Transverse colon (tissue), 4 donors: ENCODE data around the gene DIS3L2. TPM values are rescaled to one million over a fixed set of nuclear protein-coding genes. Genes with fewer than 3 reads are reported as not detected.
A peak's percentile ranks its signal among the peaks of the same experiment; 100 is the strongest.

Source experiments
- DNase-seq: peaks from one replicate; pipeline ENCODE4 v3.0.0-alpha.2; 2019
- H3K27ac ChIP-seq, 4 donors: fragments of 200-600 bp; sonication (generic); 2 replicates each; pipeline ENCODE4 v1.5.1; 2016 to 2018; ENCODE audit warnings: inconsistent platforms in 4 of 4
- H3K27me3 ChIP-seq: fragments of 200-600 bp; sonication (generic); 2 replicates; pipeline ENCODE4 v1.5.1; 2017; ENCODE audit warnings: inconsistent platforms
- H3K36me3 ChIP-seq, 4 donors: fragments of 200-600 bp; sonication (generic); 2 replicates each; pipeline ENCODE4 v1.5.1; 2017 to 2019; ENCODE audit warnings: inconsistent platforms in 4 of 4
- H3K4me1 ChIP-seq, 4 donors: fragments of 200-600 bp; sonication (generic); 2 replicates each; pipeline ENCODE4 v1.5.1; 2017 to 2020; ENCODE audit warnings: inconsistent platforms in 4 of 4
- H3K4me3 ChIP-seq, 4 donors: fragments of 200-600 bp; sonication (generic); 1 replicate in 1 of 4; 2 replicates in 3 of 4; pipeline versions ENCODE4 v1.5.1 to v1.6.1; 2017 to 2019; ENCODE audit warnings: inconsistent platforms in 4 of 4
- H3K9me3 ChIP-seq, 2 donors: fragments of 200-600 bp; sonication (generic); 2 replicates each; pipeline ENCODE4 v1.5.1; 2017 to 2019; ENCODE audit warnings: inconsistent platforms in 2 of 2
- EP300 ChIP-seq: sonication (generic); formaldehyde crosslinking; IDR thresholded peaks from one replicate; pipeline ENCODE4 v1.6.1; 2017; ENCODE audit warnings: antibody characterized with exemption, low read depth
- POLR2A ChIP-seq: fragments of 450-650 bp; IDR thresholded peaks from one replicate; pipeline ENCODE4 v1.6.1; 2016; ENCODE audit warnings: antibody characterized with exemption, mild to moderate bottlenecking, moderate library complexity
- POLR2AphosphoS5 ChIP-seq, 3 donors: sonication (generic); formaldehyde crosslinking; IDR thresholded peaks; one replicate each; pipeline ENCODE4 v1.6.1; 2016; ENCODE audit warnings: antibody characterized with exemption in 3 of 3
- WGBS, 2 donors: methylation state at CpG; one replicate each; pipeline ENCODE4 v1.1.5; 2018; ENCODE audit warnings: low coverage in 1 of 2; 5-methylcytosine and 5-hydroxymethylcytosine counted together
- in situ Hi-C, 4 donors: fragments of 200-750 bp; cut with MboI; loops; one replicate each; pipeline versions ENCODE4 v1.15.0 to v1.15.1; 2017; ENCODE audit warnings: low sequenced_read_pairs in 3 of 4, low pct_ligation_motif_present in 1 of 4, low pct_unique_long_range_greater_than_20kb in 1 of 4
- intact Hi-C: fragments of 100-400 bp; cut with DNase I; formaldehyde crosslinking; loops from one replicate; pipeline ENCODE4 v1.15.1; 2023; ENCODE audit warnings: low total_unique reads
- total RNA-seq, 4 donors: library from RNA; depleted of rRNA; stranded (reverse); fragments of >200 nt; gene quantifications; one replicate each; pipeline ENCODE4 v1.1.0, GENCODE V29; 2016
- TF ChIP-seq, protein P1 (sequence below), 5 experiments: fragments of 200-600 bp in 3 of 5; fragments of 450-650 bp in 2 of 5; sonication (generic) in 3 of 5; IDR thresholded peaks; 1 replicate in 2 of 5; 2 replicates in 3 of 5; pipeline ENCODE4 v1.5.1; 2016 to 2017; ENCODE audit warnings: antibody characterized with exemption in 5 of 5, inconsistent platforms in 3 of 5, mild to moderate bottlenecking in 2 of 5, moderate library complexity in 1 of 5

Gene DIS3L2
- total RNA-seq, 4 donors from 2014 or later, result 24.7 to 99.9 (median 51.2) TPM

- Histone ChIP-seq H3K27me3 (no peaks in the 10 kb centered on the region), H3K27ac (no peak overlapping the region), H3K4me3 (no peak overlapping the region), H3K36me3 (peaks cover 0 to 4% (median 0%) of the 10 kb centered on the region in 4 donors), H3K9me3 (no peaks in the 10 kb centered on the region), H3K4me1 (no peaks in the 10 kb centered on the region)
- intact Hi-C loops (no loop called here), in situ Hi-C loops (no loop called here)
- 87 to 96% methylated on average over 4 to 9 of the region's 9 CpGs for WGBS, 2 donors
- TF ChIP-seq POLR2AphosphoS5 (IDR thresholded peaks at IDR 0.05), result no peak
- TF ChIP-seq, protein P1, sequence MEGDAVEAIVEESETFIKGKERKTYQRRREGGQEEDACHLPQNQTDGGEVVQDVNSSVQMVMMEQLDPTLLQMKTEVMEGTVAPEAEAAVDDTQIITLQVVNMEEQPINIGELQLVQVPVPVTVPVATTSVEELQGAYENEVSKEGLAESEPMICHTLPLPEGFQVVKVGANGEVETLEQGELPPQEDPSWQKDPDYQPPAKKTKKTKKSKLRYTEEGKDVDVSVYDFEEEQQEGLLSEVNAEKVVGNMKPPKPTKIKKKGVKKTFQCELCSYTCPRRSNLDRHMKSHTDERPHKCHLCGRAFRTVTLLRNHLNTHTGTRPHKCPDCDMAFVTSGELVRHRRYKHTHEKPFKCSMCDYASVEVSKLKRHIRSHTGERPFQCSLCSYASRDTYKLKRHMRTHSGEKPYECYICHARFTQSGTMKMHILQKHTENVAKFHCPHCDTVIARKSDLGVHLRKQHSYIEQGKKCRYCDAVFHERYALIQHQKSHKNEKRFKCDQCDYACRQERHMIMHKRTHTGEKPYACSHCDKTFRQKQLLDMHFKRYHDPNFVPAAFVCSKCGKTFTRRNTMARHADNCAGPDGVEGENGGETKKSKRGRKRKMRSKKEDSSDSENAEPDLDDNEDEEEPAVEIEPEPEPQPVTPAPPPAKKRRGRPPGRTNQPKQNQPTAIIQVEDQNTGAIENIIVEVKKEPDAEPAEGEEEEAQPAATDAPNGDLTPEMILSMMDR (IDR thresholded peaks at IDR 0.05), result no peak
- no peak for TF ChIP-seq EP300
- TF ChIP-seq POLR2A, result no peak
- no peak for DNase-seq
Measured at GRCh38 chr2:232273903-232274643, 312.6 kb downstream of the DIS3L2 start.

DNA sequence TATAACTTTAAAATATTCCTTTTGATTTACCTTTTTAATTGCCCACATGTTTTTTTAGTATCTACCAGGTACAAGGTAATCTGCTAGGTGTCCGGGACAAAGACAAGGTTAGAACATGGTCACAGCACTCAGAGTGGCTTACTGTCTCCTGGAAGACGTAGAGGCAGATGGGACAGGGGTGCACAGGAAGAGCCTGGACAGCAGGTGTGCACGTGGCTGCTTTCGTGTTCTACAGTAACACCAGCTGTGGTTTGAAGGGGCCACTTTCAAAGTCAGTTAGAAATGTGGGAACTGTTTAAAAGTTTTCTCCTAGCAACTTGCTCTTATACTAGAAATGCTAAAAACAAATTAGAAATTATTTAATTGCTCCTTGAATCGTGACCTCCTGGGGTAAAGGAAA is 314.2 kb downstream of the DIS3L2 start:
- H3K4me3 ChIP-seq, result no peak overlapping the region
- H3K4me1 ChIP-seq, result no peaks in the 10 kb centered on the region
- DNase-seq, result peak; percentile 26
- no peaks in the 10 kb centered on the region for H3K9me3 ChIP-seq
- no peaks in the 10 kb centered on the region for H3K27me3 ChIP-seq
- in situ Hi-C loops, result no loop called here
- H3K27ac ChIP-seq, result peak overlapping the region in 2 of 4 donors; percentile 14 to 35
- H3K36me3 ChIP-seq, result peaks cover 0 to 5% (median 0%) of the 10 kb centered on the region in 4 donors
- no peak for TF ChIP-seq POLR2AphosphoS5 (IDR thresholded peaks at IDR 0.05)
- TF ChIP-seq EP300, result no peak
- no peak for TF ChIP-seq POLR2A
- TF ChIP-seq, protein P1 (IDR thresholded peaks at IDR 0.05), result no peak
- 77 to 95% methylated on average over 2 to 5 of the region's 5 CpGs for WGBS, 2 donors
- intact Hi-C loops, result no loop called here

DNA sequence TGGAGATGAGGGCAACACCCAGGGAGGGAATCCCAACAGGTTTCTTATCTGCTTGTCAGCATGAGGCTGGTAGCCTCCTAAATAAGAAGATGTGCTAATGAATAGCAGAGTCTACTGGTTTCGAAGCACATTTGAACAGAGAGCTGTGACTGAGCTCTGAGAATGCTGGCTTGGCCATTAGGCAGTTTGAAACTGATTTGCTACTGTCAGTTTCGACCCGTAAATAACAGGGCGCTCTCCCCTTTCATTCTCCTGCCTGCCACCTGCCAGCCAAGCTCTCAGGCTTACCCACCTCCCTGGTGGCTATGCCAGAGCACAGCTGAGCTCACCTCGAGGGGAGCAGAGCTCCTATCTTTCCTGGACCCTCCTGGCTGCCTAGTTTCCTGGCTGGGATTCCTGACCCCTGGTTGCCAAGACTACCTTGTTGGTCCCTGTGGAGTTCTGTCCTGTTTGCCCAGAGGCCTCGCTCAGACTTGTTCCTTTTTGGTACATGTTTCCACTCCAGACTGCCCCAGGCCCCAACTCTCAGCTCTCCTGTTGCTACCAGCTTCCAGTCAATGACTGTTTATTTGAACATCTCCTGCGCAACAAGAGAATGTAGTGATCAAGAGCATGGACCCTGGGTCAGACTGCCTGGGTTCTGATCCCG is 314.7 kb downstream of the DIS3L2 start:
- 82% methylated on average over 8 of the region's 8 CpGs; no CpG with 5 or more reads in 1 of the 2 donors for WGBS, 2 donors
- Histone ChIP-seq H3K9me3 (no peaks in the 10 kb centered on the region), H3K4me3 (no peak overlapping the region), H3K36me3 (peaks cover 0 to 5% (median 0%) of the 10 kb centered on the region in 4 donors), H3K27ac (peak overlapping the region in 2 of 4 donors; percentile 15 to 21), H3K4me1 (no peaks in the 10 kb centered on the region), H3K27me3 (no peaks in the 10 kb centered on the region)
- intact Hi-C loops (no loop called here), in situ Hi-C loops (no loop called here)
- DNase-seq, result peak; percentile 25
- no peak for TF ChIP-seq POLR2AphosphoS5 (IDR thresholded peaks at IDR 0.05)
- TF ChIP-seq EP300, result no peak
- TF ChIP-seq, protein P1 (IDR thresholded peaks at IDR 0.05), result no peak
- no peak for TF ChIP-seq POLR2A

DNA sequence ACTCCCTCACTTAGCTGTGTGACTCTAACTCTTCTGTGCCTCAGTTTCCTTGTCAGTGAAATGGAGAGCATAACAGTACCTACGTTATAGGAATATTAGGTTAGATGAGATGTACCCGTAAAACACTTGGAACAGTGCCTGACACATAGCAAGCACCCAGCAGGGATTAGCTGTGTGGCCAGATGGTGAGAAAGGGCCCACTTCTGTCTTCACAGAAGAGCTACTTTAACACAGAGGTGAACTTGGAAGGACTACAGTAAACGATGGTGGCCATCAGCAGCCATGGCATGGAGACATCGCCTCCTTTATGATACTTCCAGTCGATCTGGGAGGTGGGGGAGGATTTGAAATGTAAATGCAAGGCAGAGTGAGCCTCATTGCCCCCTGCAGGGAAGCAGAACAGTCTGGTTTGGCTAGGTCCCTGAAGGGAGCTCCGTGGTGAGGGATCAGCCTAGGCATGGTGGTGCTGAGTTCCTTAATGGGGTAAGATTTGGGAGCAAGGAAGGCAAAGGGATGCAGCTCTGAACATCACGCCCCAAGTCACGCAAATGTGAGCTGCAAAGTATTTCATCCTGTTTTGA is 315.3 kb downstream of the DIS3L2 start:
- peak overlapping the region in 2 of 4 donors; percentile 15 to 21 for H3K27ac ChIP-seq

More for the DNA sequence above, 315.3 kb downstream of the DIS3L2 start:
- TF ChIP-seq, protein P1 (IDR thresholded peaks at IDR 0.05), result no peak
- no peak for TF ChIP-seq POLR2AphosphoS5 (IDR thresholded peaks at IDR 0.05)
- TF ChIP-seq POLR2A, result no peak
- no peak for TF ChIP-seq EP300
- H3K27me3 ChIP-seq, result no peaks in the 10 kb centered on the region
- peaks cover 0 to 5% (median 0%) of the 10 kb centered on the region in 4 donors for H3K36me3 ChIP-seq
- in situ Hi-C loops (no loop called here), intact Hi-C loops (no loop called here)
- H3K4me3 ChIP-seq, result no peak overlapping the region
- H3K9me3 ChIP-seq, result no peaks in the 10 kb centered on the region
- WGBS, 2 donors, result 92 to 97% methylated on average over 5 to 8 of the region's 8 CpGs
- H3K4me1 ChIP-seq, result no peaks in the 10 kb centered on the region
- DNase-seq, result no peak
